ENCODE results near the gene FAF1.

FAF1 gene

GRCh38 chr1:50471967-50472366 is 488.1 kb downstream of the FAF1 start:
- FAIRE-seq: no peak

- no peak for FAIRE-seq
Observed at GRCh38 chr1:50462964-50463363, 497.1 kb downstream of the FAF1 start.

- FAIRE-seq: no peak
Observed at GRCh38 chr1:50458507-50458906, 501.6 kb downstream of the FAF1 start.

- no peak for FAIRE-seq
Observed at GRCh38 chr1:50454911-50455310, 505.2 kb downstream of the FAF1 start.

- FAIRE-seq: no peak
Observed at GRCh38 chr1:50453266-50453665, 506.8 kb downstream of the FAF1 start.

- FAIRE-seq: no peak
Observed at GRCh38 chr1:50452700-50453099, 507.4 kb downstream of the FAF1 start.

- no peak for FAIRE-seq
Observed at GRCh38 chr1:50450861-50451653, 509.0 kb downstream of the FAF1 start.

- FAIRE-seq: no peak
Observed at GRCh38 chr1:50447961-50448360, 512.1 kb downstream of the FAF1 start.

GRCh38 chr1:50441183-50441582 is 518.9 kb downstream of the FAF1 start:
- no peak for FAIRE-seq

- FAIRE-seq: no peak
Observed at GRCh38 chr1:50438945-50439344, 521.1 kb downstream of the FAF1 start.

- no peak for FAIRE-seq
Observed at GRCh38 chr1:50436489-50436888, 523.6 kb downstream of the FAF1 start.

GRCh38 chr1:50430010-50430405 is 530.1 kb downstream of the FAF1 start:
- no peak for FAIRE-seq

- FAIRE-seq: no peak
Observed at GRCh38 chr1:50427818-50428779, 532.0 kb downstream of the FAF1 start.

- FAIRE-seq: no peak
Observed at GRCh38 chr1:50427086-50427817, 532.8 kb downstream of the FAF1 start.

GRCh38 chr1:50426702-50427085 is 533.4 kb downstream of the FAF1 start:
- no peak for FAIRE-seq

GRCh38 chr1:50426108-50426700 is 533.9 kb downstream of the FAF1 start:
- FAIRE-seq: no peak

- no peak for FAIRE-seq
Observed at GRCh38 chr1:50425376-50426107, 534.5 kb downstream of the FAF1 start.

GRCh38 chr1:50424884-50425375 is 535.1 kb downstream of the FAF1 start:
- FAIRE-seq: no peak

GRCh38 chr1:50424045-50424883 is 535.8 kb downstream of the FAF1 start:
- FAIRE-seq: no peak

- FAIRE-seq: no peak
Observed at GRCh38 chr1:50423670-50424000, 536.4 kb downstream of the FAF1 start.

Data from islet of Langerhans (tissue), 1 donor.